Chondrocyte (in vitro differentiated cells): Measurements from ENCODE around the gene RFX1. TPM values are rescaled to one million over a fixed set of nuclear protein-coding genes. Genes with fewer than 3 reads are reported as not detected.

ENCODE experiments used
- DNase-seq: peaks from one replicate; pipeline ENCODE4 v3.0.0; 2021; ENCODE audit warnings: mixed read lengths, low spot score
- H3K27ac Mint-ChIP-seq: one replicate; pipeline ENCODE4 v1.8.0; 2021; ENCODE audit warnings: mild to moderate bottlenecking, moderate library complexity, mixed read lengths; ENCODE audit not compliant: unreplicated experiment
- H3K27me3 Mint-ChIP-seq: 2 replicates; pipeline ENCODE4 v1.8.0; 2021; ENCODE audit warnings: low read depth, mixed read lengths
- H3K36me3 Mint-ChIP-seq: 2 replicates; pipeline ENCODE4 v1.8.0; 2021; ENCODE audit warnings: low read depth, mixed read lengths
- H3K4me1 Mint-ChIP-seq: 2 replicates; pipeline ENCODE4 v1.8.0; 2021; ENCODE audit warnings: low read depth, mild to moderate bottlenecking, mixed read lengths
- H3K4me3 Mint-ChIP-seq: one replicate; pipeline ENCODE4 v1.8.0; 2021; ENCODE audit warnings: mild to moderate bottlenecking, moderate library complexity, mixed read lengths; ENCODE audit not compliant: unreplicated experiment
- H3K9me3 Mint-ChIP-seq: 2 replicates; pipeline ENCODE4 v1.8.0; 2021; ENCODE audit warnings: low read depth, mixed read lengths
- CTCF ChIP-seq: fragments of 200-600 bp; sonication (generic); IDR thresholded peaks from 2 replicates; pipeline ENCODE4 v1.5.0; 2021; ENCODE audit warnings: antibody characterized with exemption, mild to moderate bottlenecking, moderate library complexity
- total RNA-seq: library from RNA; stranded (reverse); gene quantifications from 3 replicates; pipeline ENCODE4 v1.2.1, GENCODE V29; 2021

The RFX1 gene
- total RNA-seq, 1 donor from 2014 or later = 9.4 TPM

DNA sequence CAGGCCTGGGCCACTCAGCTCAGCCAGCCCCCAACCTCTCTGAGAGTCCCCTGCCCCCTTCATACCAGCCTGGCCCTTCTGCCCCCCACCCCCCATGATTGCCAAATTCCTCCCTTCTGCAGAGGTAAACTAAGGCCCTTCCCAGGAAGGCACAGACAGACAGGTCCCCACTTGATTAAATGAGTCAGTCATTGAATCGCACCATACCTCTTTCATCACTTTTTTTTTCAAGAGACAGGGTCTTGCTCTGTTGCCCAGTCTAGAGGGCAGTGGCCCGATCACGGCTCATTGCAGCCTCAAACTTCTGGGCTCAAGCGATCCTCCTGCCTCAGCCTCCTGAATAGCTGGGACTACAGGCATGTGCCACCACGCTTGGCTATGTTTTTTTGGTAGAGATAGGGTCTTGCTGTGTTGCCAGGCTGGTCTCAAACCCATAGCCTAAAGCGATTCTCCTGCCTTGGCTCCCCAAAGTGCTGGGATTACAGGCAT, 73.9 kb downstream of the RFX1 start:
- Mint-ChIP-seq H3K27ac (no peak overlapping the region), H3K27me3 (no peaks in the 10 kb centered on the region), H3K4me3 (no peak overlapping the region), H3K4me1 (peaks cover 4% of the 10 kb centered on the region), H3K36me3 (peaks cover 6% of the 10 kb centered on the region), H3K9me3 (no peaks in the 10 kb centered on the region)
- DNase-seq = no peak
- no peak for TF ChIP-seq CTCF

GRCh38 chr19:13931391-13932148, 74.5 kb downstream of the RFX1 start:
- no peak for TF ChIP-seq CTCF
- no peaks in the 10 kb centered on the region for H3K9me3 Mint-ChIP-seq
- peaks cover 4% of the 10 kb centered on the region for H3K4me1 Mint-ChIP-seq

DNA sequence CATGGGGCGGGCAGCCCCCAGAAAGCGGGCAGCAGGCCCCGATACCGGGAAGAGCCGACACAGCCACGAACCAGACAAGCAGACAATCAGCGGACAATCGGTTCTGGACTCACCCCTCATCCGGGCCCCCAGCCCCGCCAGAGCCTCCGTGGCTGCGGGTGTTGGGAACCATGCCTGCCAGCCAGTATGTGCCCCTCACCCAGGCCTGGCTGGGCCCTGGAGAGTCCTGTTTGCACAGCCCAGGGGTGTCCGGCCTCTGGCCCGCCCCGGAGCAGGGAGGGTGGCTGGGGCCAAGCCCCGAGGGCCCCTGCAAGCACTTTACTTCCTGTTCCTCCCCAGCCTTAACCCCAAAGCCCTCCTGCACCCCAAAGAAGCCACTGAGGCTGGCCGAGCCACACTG, 75.7 kb downstream of the RFX1 start:
- DNase-seq = no peak
- Mint-ChIP-seq H3K27ac (no peak overlapping the region), H3K4me3 (no peak overlapping the region), H3K27me3 (no peaks in the 10 kb centered on the region), H3K36me3 (peaks cover 17% of the 10 kb centered on the region), H3K9me3 (no peaks in the 10 kb centered on the region), H3K4me1 (no peaks in the 10 kb centered on the region)
- no peak for TF ChIP-seq CTCF

More at GRCh38 chr19:13931391-13932148, 74.5 kb downstream of the RFX1 start:
- no peak overlapping the region for H3K4me3 Mint-ChIP-seq
- H3K27me3 Mint-ChIP-seq = no peaks in the 10 kb centered on the region
- DNase-seq = no peak
- H3K27ac Mint-ChIP-seq = peak overlapping the region; percentile 3
- peaks cover 11% of the 10 kb centered on the region for H3K36me3 Mint-ChIP-seq

DNA sequence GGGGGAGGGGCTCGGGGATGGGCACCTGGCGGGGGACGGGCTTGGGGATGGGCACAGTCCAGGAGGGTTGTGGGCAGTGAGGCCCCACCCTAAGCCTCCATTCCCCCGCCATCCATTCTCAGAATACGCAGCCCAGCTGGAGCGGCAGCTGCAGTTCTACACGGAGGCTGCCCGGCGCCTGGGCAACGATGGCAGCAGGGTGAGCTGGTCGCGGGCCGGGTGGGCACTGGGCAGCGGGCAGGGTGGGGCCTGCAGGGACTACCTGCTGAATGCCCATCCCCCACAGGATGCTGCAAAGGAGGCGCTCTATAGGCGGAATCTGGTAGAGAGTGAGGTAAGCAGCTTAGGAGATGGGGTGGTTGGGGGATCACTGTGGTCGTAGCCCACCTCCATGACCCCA, 76.2 kb downstream of the RFX1 start:
- peaks cover 18% of the 10 kb centered on the region for H3K36me3 Mint-ChIP-seq

DNA sequence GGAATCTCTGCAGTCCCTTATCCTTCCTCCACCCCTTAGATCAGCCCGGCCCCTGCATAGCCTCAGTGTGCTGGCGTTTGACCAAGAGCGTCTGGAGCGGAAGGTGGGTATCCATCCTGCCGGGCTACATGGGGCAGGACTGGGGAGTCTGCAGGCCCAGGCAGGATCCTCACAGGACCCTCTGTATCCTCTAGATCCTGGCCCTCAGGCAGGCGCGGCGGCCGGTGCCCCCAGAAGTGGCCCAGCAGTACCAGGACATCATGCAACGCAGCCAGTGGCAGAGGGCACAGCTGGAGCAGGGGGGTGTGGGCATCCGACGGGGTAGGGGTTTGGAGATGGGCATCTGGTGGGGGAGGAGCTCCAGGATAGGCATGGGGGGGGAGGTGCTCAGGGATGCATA, 76.8 kb downstream of the RFX1 start:
- H3K36me3 Mint-ChIP-seq = peaks cover 21% of the 10 kb centered on the region
- H3K9me3 Mint-ChIP-seq = no peaks in the 10 kb centered on the region
- H3K27me3 Mint-ChIP-seq = no peaks in the 10 kb centered on the region
- no peak overlapping the region for H3K27ac Mint-ChIP-seq
- no peaks in the 10 kb centered on the region for H3K4me1 Mint-ChIP-seq
- TF ChIP-seq CTCF = no peak
- H3K4me3 Mint-ChIP-seq = no peak overlapping the region
- no peak for DNase-seq

More for the DNA sequence above, 76.2 kb downstream of the RFX1 start:
- Mint-ChIP-seq H3K4me3 (no peak overlapping the region), H3K27ac (no peak overlapping the region), H3K27me3 (no peaks in the 10 kb centered on the region), H3K4me1 (no peaks in the 10 kb centered on the region), H3K9me3 (no peaks in the 10 kb centered on the region)
- DNase-seq = no peak
- TF ChIP-seq CTCF = no peak
